ENCODE results near the gene OR2L3. TPM values are rescaled to one million over a fixed set of nuclear protein-coding genes. Genes with fewer than 3 reads are reported as not detected.
"Not testable (repeated sequence)": the region's sequence is repeated elsewhere in the genome, so short reads cannot be mapped to it uniquely, and the experiment has no call there.

The OR2L3 gene
- polyA plus RNA-seq, 1 donor from 2014 or later: 0.27 TPM

- H3K27ac ChIP-seq (ENCODE audit: low read length): no peak overlapping the region
- no peak overlapping the region for H2AFZ ChIP-seq (ENCODE audit: low read depth, low read length)
- no peaks in the 10 kb centered on the region for H3K36me3 ChIP-seq (ENCODE audit: insufficient read depth, low read length)
- H3K9ac ChIP-seq (ENCODE audit: low read length): no peak overlapping the region
- no peaks in the 10 kb centered on the region for H3K27me3 ChIP-seq (ENCODE audit: insufficient read depth, low read depth, low read length)
- no peaks in the 10 kb centered on the region for H4K20me1 ChIP-seq (ENCODE audit: insufficient read depth)
- TF ChIP-seq, protein P1, sequence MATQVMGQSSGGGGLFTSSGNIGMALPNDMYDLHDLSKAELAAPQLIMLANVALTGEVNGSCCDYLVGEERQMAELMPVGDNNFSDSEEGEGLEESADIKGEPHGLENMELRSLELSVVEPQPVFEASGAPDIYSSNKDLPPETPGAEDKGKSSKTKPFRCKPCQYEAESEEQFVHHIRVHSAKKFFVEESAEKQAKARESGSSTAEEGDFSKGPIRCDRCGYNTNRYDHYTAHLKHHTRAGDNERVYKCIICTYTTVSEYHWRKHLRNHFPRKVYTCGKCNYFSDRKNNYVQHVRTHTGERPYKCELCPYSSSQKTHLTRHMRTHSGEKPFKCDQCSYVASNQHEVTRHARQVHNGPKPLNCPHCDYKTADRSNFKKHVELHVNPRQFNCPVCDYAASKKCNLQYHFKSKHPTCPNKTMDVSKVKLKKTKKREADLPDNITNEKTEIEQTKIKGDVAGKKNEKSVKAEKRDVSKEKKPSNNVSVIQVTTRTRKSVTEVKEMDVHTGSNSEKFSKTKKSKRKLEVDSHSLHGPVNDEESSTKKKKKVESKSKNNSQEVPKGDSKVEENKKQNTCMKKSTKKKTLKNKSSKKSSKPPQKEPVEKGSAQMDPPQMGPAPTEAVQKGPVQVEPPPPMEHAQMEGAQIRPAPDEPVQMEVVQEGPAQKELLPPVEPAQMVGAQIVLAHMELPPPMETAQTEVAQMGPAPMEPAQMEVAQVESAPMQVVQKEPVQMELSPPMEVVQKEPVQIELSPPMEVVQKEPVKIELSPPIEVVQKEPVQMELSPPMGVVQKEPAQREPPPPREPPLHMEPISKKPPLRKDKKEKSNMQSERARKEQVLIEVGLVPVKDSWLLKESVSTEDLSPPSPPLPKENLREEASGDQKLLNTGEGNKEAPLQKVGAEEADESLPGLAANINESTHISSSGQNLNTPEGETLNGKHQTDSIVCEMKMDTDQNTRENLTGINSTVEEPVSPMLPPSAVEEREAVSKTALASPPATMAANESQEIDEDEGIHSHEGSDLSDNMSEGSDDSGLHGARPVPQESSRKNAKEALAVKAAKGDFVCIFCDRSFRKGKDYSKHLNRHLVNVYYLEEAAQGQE (IDR thresholded peaks at IDR 0.05; ENCODE audit: borderline replicate concordance): no peak
- TF ChIP-seq SMC3 (conservative IDR thresholded peaks at IDR 0.05; ENCODE audit: poor library complexity): no peak
- H3K79me2 ChIP-seq (replicated peaks; ENCODE audit: insufficient read depth, low read length): no peaks in the 10 kb centered on the region
- H3K9me3 ChIP-seq (ENCODE audit: low read length): no peaks in the 10 kb centered on the region
- H3K4me2 ChIP-seq (ENCODE audit: low read length): no peak overlapping the region
- no peaks in the 10 kb centered on the region for H3F3A ChIP-seq (ENCODE audit: insufficient read depth, low read length, poor library complexity, severe bottlenecking)
- H3K4me3 ChIP-seq (ENCODE audit: low read length): no peak overlapping the region
- H3K9me2 ChIP-seq (ENCODE audit: insufficient read depth, low read length): no peaks in the 10 kb centered on the region
Observed at GRCh38 chr1:248065604-248066003, 19.0 kb downstream of the OR2L3 start.

GRCh38 chr1:248083864-248084263, 37.2 kb downstream of the OR2L3 start:
- H3F3A ChIP-seq (ENCODE audit: insufficient read depth, low read length, poor library complexity, severe bottlenecking); H3K9ac ChIP-seq (ENCODE audit: low read length); H3K9me2 ChIP-seq (ENCODE audit: insufficient read depth, low read length); H3K27ac ChIP-seq (ENCODE audit: low read length); H4K20me1 ChIP-seq (ENCODE audit: insufficient read depth); H3K79me2 ChIP-seq (replicated peaks; ENCODE audit: insufficient read depth, low read length); H3K36me3 ChIP-seq (ENCODE audit: insufficient read depth, low read length); H2AFZ ChIP-seq (ENCODE audit: low read depth, low read length); H3K4me2 ChIP-seq (ENCODE audit: low read length); H3K4me3 ChIP-seq (ENCODE audit: low read length); H3K27me3 ChIP-seq (ENCODE audit: insufficient read depth, low read depth, low read length); H3K9me3 ChIP-seq (ENCODE audit: low read length): not testable (repeated sequence)

GRCh38 chr1:248094884-248095283, 48.2 kb downstream of the OR2L3 start, which contains the start of gene OR2L13:
TSS of gene OR2L13 (plus strand) at chr1:248095184. CDS start at chr1:248099376, 4,192 bp downstream.
- Histone ChIP-seq H3K9me2 (ENCODE audit: insufficient read depth, low read length) (no peaks in the 10 kb centered on the region), H4K20me1 (ENCODE audit: insufficient read depth) (no peaks in the 10 kb centered on the region), H3K9me3 (ENCODE audit: low read length) (no peaks in the 10 kb centered on the region), H3K9ac (ENCODE audit: low read length) (no peak within 1 kb of the TSS), H3K79me2 (replicated peaks; ENCODE audit: insufficient read depth, low read length) (no peaks in the 10 kb centered on the region), H2AFZ (ENCODE audit: low read depth, low read length) (no peak within 1 kb of the TSS), H3K36me3 (ENCODE audit: insufficient read depth, low read length) (no peaks in the 10 kb centered on the region), H3F3A (ENCODE audit: insufficient read depth, low read length, poor library complexity, severe bottlenecking) (no peaks in the 10 kb centered on the region), H3K4me3 (ENCODE audit: low read length) (no peak within 1 kb of the TSS), H3K4me2 (ENCODE audit: low read length) (no peak within 1 kb of the TSS), H3K27ac (ENCODE audit: low read length) (no peak within 1 kb of the TSS), H3K27me3 (ENCODE audit: insufficient read depth, low read depth, low read length) (no peaks in the 10 kb centered on the region)
- TF ChIP-seq MXI1 (conservative IDR thresholded peaks at IDR 0.05; ENCODE audit: poor library complexity, severe bottlenecking) (no peak), POLR2AphosphoS5 (IDR thresholded peaks at IDR 0.05) (no peak), EZH2 (IDR thresholded peaks at IDR 0.05; ENCODE audit: borderline replicate concordance, insufficient read depth, low read length, poor library complexity, severe bottlenecking) (no peak)
- TF ChIP-seq, protein P1 (IDR thresholded peaks at IDR 0.05; ENCODE audit: borderline replicate concordance): no peak
